Renal pelvis (tissue), 4 donors: ENCODE results near the gene MRPS34. TPM values are rescaled to one million over a fixed set of nuclear protein-coding genes. Genes with fewer than 3 reads are reported as not detected.
"Not testable (repeated sequence)": the region's sequence is repeated elsewhere in the genome, so short reads cannot be mapped to it uniquely, and the experiment has no call there.

ENCODE experiments used
- DNase-seq: peaks from one replicate; pipeline ENCODE4 v3.0.0-alpha.2; 2013
- polyA plus RNA-seq, 3 donors: library from polyadenylated mRNA; unstranded; fragments of 120-200 nt; gene quantifications; one replicate each; pipeline ENCODE4 v1.2.1, GENCODE V29; 2013; ENCODE audit not compliant: insufficient read length in 3 of 3

Gene MRPS34
- polyA plus RNA-seq, 3 donors, result 71.9 to 98.1 (median 83.5) TPM

GRCh38 chr16:1809281-1809801 lies 36.4 kb upstream of the MRPS34 start:
- DNase-seq, result no peak

- no peak for DNase-seq
These were observed 35.8 kb upstream of the MRPS34 start for GRCh38 chr16:1808691-1809090.

- no peak for DNase-seq
These were observed 34.7 kb upstream of the MRPS34 start for GRCh38 chr16:1807626-1808025.

- no peak for DNase-seq
These were observed 27.8 kb upstream of the MRPS34 start for GRCh38 chr16:1800701-1801100.

GRCh38 chr16:1799263-1799662 lies 26.3 kb upstream of the MRPS34 start:
- DNase-seq, result not testable (repeated sequence)

GRCh38 chr16:1794908-1795666 lies 22.2 kb upstream of the MRPS34 start:
- DNase-seq, result no peak

GRCh38 chr16:1794221-1794871 lies 21.4 kb upstream of the MRPS34 start:
- DNase-seq, result no peak

GRCh38 chr16:1793578-1794220 lies 20.8 kb upstream of the MRPS34 start, which contains the start of gene IGFALS:
IGFALS (minus strand) TSS chr16:1793705; CDS start chr16:1793652, 53 bp downstream.
- no peak for DNase-seq

- DNase-seq, result no peak
These were observed 20.1 kb upstream of the MRPS34 start for GRCh38 chr16:1792836-1793577.

- DNase-seq, result no peak
These were observed 19.2 kb upstream of the MRPS34 start for GRCh38 chr16:1791943-1792812.

- no peak for DNase-seq
These were observed 18.5 kb upstream of the MRPS34 start for GRCh38 chr16:1791256-1791942.

- no peak for DNase-seq
These were observed 17.8 kb upstream of the MRPS34 start for GRCh38 chr16:1790611-1791255.

GRCh38 chr16:1790261-1790610 lies 17.3 kb upstream of the MRPS34 start:
- no peak for DNase-seq

GRCh38 chr16:1789643-1790045 lies 16.7 kb upstream of the MRPS34 start:
- no peak for DNase-seq

GRCh38 chr16:1788708-1789100 lies 15.8 kb upstream of the MRPS34 start:
- DNase-seq, result no peak

GRCh38 chr16:1788095-1788707 lies 15.3 kb upstream of the MRPS34 start:
- no peak for DNase-seq

GRCh38 chr16:1787322-1788094 lies 14.6 kb upstream of the MRPS34 start:
- DNase-seq, result no peak

- DNase-seq, result no peak
These were observed 14.1 kb upstream of the MRPS34 start for GRCh38 chr16:1787056-1787321.
